Right lobe of liver (tissue), 6 donors: ENCODE data around the gene ACTN4. TPM values are rescaled to one million over a fixed set of nuclear protein-coding genes. Genes with fewer than 3 reads are reported as not detected.
"Not testable (repeated sequence)": the region's sequence is repeated elsewhere in the genome, so short reads cannot be mapped to it uniquely, and the experiment has no call there.

Experiments used
- ATAC-seq, 4 donors: fragments of 200-7000 bp; cut with Tn5 transposase; one replicate each; pipeline ENCODE4 v1.9.1; 2020; ENCODE audit warnings: mild to moderate bottlenecking in 4 of 4, moderate library complexity in 4 of 4
- DNase-seq, 3 donors: peaks; one replicate each; pipeline ENCODE4 v3.0.0-alpha.2; 2020
- H3K27ac ChIP-seq, 3 donors: fragments of 200-600 bp; one replicate each; pipeline ENCODE4 v1.8.0; 2022
- H3K27me3 ChIP-seq, 2 donors: fragments of 200-600 bp; one replicate each; pipeline ENCODE4 v1.8.0; 2022
- H3K36me3 ChIP-seq, 4 donors: fragments of 200-600 bp; sonication (generic) in 1 of 4; one replicate each; pipeline versions ENCODE4 v1.5.1 to v1.8.0; 2017 to 2022; ENCODE audit warnings: control low read depth in 1 of 4
- H3K4me1 ChIP-seq, 4 donors: fragments of 200-600 bp; sonication (generic) in 1 of 4; one replicate each; pipeline versions ENCODE4 v1.5.1 to v1.8.0; 2017 to 2022; ENCODE audit warnings: control low read depth in 1 of 4
- H3K4me3 ChIP-seq, 3 donors: fragments of 200-600 bp; one replicate each; pipeline ENCODE4 v1.8.0; 2022
- H3K9me3 ChIP-seq, 4 donors: fragments of 200-600 bp; sonication (generic) in 1 of 4; one replicate each; pipeline versions ENCODE4 v1.5.1 to v1.8.0; 2017 to 2022; ENCODE audit warnings: control low read depth in 1 of 4
- CTCF ChIP-seq, 4 donors: fragments of 200-600 bp in 3 of 4; fragments of 450-650 bp in 1 of 4; IDR thresholded peaks; one replicate each; pipeline versions ENCODE4 v1.5.1 to v1.8.0; 2016 to 2022; ENCODE audit warnings: antibody characterized with exemption in 4 of 4, mild to moderate bottlenecking in 2 of 4
- POLR2A ChIP-seq: fragments of 450-650 bp; IDR thresholded peaks from one replicate; pipeline ENCODE4 v1.6.1; 2017; ENCODE audit warnings: antibody characterized with exemption, mild to moderate bottlenecking
- WGBS: methylation state at CpG from one replicate; pipeline ENCODE4 v1.1.6; 2018; ENCODE audit warnings: low coverage, low lambda C conversion rate; ENCODE audit not compliant: insufficient coverage; ENCODE audit errors: missing lambda C conversion rate; 5-methylcytosine and 5-hydroxymethylcytosine counted together
- intact Hi-C, 2 donors: fragments of 100-400 bp; cut with DNase I; formaldehyde crosslinking; loops; one replicate each; pipeline versions ENCODE4 v1.11.2 to v1.14.1; 2022
- total RNA-seq, 6 experiments: library from RNA; depleted of rRNA in 2 of 6; stranded (reverse); fragments of >200 nt in 2 of 6; fragmentation: NEBNext Ultra II Directional in 3 of 6; extraction: Animal tissue kit (Norgen Biotek cat#: 25700) in 3 of 6; gene quantifications; one replicate each; pipeline versions ENCODE4 v1.1.0 to v1.2.4, GENCODE V29; 2016 to 2023
- donor health status: DM: no; HTN: yes; CAD: no.
- donor health status: DM: no; HTN: no; CAD: no.
- donor health status: DM: no; HTN: no; CAD: no.
- donor health status: DM: no; HTN: yes; CAD: no.
- donor health status: DM: no; HTN: yes; CAD: no.

The ACTN4 gene
- total RNA-seq, 6 experiments from 2014 or later = 142 to 306 (median 201) TPM

- H3K36me3 ChIP-seq = peaks cover 0 to 56% (median 22%) of the 10 kb centered on the region in 4 donors
- intact Hi-C loops = loop anchor here in 1 of 2 donors (10.0 kb wide), 1 partner anchor 235 kb away; no protein-coding TSS in a partner anchor
- DNase-seq = no peak
- H3K27me3 ChIP-seq = no peaks in the 10 kb centered on the region
- H3K27ac ChIP-seq = no peak overlapping the region
- no peaks in the 10 kb centered on the region for H3K4me1 ChIP-seq
- H3K9me3 ChIP-seq = no peaks in the 10 kb centered on the region
- ATAC-seq = no peak
- H3K4me3 ChIP-seq = no peak overlapping the region
- TF ChIP-seq CTCF (IDR thresholded peaks at IDR 0.05) (no peak), POLR2A (no peak)
- 88% methylated on average over 4 of the region's 6 CpGs for WGBS
Observed at GRCh38 chr19:38629568-38629967, 17.9 kb upstream of the ACTN4 start.

DNA sequence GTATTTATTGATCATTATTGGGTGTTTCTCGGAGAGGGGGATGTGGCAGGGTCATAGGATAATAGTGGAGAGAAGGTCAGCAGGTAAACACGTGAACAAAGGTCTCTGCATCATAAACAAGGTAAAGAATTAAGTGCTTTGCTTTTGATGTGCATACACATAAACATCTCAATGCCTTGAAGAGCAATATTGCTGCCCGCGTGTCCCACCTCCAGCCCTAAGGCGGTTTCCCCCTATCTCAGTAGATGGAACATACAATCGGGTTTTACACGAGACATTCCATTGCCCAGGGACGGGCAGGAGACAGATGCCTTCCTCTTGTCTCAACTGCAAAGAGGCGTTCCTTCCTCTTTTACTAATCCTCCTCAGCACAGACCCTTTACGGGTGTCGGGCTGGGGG, 16.1 kb upstream of the ACTN4 start:
- H3K4me3 ChIP-seq, H3K27ac ChIP-seq, ATAC-seq, DNase-seq, intact Hi-C loops, H3K27me3 ChIP-seq, H3K9me3 ChIP-seq, H3K4me1 ChIP-seq: not testable (repeated sequence)
- peaks cover 0 to 46% (median 13%) of the 10 kb centered on the region in 4 donors for H3K36me3 ChIP-seq
- WGBS = 75% methylated on average over 5 of the region's 11 CpGs

- H3K9me3 ChIP-seq, ATAC-seq, H3K4me1 ChIP-seq, H3K27ac ChIP-seq, intact Hi-C loops, DNase-seq, H3K4me3 ChIP-seq, H3K27me3 ChIP-seq: not testable (repeated sequence)
- 72% methylated on average over 6 of the region's 7 CpGs for WGBS
- peaks cover 0 to 39% (median 11%) of the 10 kb centered on the region in 4 donors for H3K36me3 ChIP-seq
Observed at GRCh38 chr19:38631811-38632475, 15.5 kb upstream of the ACTN4 start.

DNA sequence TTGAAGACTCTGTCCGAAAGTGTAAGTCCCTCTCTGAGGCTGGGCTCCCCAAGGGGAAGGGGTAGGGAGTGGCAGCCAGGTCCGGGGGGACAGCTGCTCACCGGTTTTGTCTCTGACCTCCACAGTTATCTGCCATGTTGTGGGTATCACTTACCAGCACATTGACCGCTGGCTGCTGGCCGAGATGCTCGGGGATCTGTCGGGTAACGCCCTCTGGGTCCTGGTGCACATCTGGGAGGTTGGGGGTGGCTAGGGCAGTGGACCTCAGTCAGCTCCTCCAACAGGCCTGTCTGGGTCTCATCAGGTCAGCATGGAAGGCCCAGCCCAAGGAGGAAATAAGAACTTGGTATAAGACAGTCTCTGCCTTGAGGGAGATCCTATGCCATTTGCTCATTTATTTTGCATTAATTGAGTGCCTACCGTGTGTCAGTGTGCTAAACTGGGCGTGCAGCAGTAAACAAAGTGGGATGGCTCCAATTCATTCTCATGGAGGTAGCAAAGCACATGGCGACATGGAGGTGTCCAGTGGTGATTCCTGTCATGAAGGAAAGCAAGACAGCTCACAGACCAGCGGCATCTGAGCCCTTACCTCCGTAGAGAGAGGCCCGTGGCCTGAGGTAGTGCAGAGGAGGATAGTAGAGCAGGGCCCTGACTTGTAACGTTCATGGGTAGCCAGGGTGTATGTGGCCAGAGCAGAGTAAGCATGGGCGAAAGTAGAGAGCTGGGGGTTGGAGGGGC, 14.8 kb upstream of the ACTN4 start:
- Histone ChIP-seq H3K4me1 (peaks cover 0 to 3% (median 0%) of the 10 kb centered on the region in 4 donors), H3K4me3 (no peak overlapping the region), H3K27me3 (no peaks in the 10 kb centered on the region), H3K36me3 (peaks cover 0 to 32% (median 7%) of the 10 kb centered on the region in 4 donors), H3K27ac (no peak overlapping the region), H3K9me3 (no peaks in the 10 kb centered on the region)
- TF ChIP-seq POLR2A (no peak), CTCF (IDR thresholded peaks at IDR 0.05) (no peak)
- intact Hi-C loops = no loop called here
- no peak for DNase-seq
- 91% methylated on average over 4 of the region's 16 CpGs for WGBS
- ATAC-seq = no peak

GRCh38 chr19:38634757-38635482, 12.5 kb upstream of the ACTN4 start:
- TF ChIP-seq CTCF (IDR thresholded peaks at IDR 0.05) = peak; percentile 90 to 96 (median 96)
- TF ChIP-seq POLR2A = no peak
- peak; percentile 73 to 87 (median 80) for ATAC-seq
- Histone ChIP-seq H3K36me3 (peaks cover 0 to 10% (median 0%) of the 10 kb centered on the region in 4 donors), H3K27ac (no peak overlapping the region), H3K4me3 (no peak overlapping the region), H3K4me1 (peaks cover 0 to 3% (median 0%) of the 10 kb centered on the region in 4 donors), H3K9me3 (no peaks in the 10 kb centered on the region), H3K27me3 (no peaks in the 10 kb centered on the region)
- intact Hi-C loops = no loop called here
- 32% methylated on average over 6 of the region's 17 CpGs for WGBS
- peak; percentile 73 to 77 (median 76) for DNase-seq
